IPS-15b (cell line): ENCODE results near the gene EIF4G2.
A peak's percentile ranks its signal among the peaks of the same experiment; 100 is the strongest.

ENCODE experiments used
- H3K27me3 ChIP-seq: one replicate; pipeline ENCODE4 v1.6.1; 2013; ENCODE audit warnings: low read length; ENCODE audit not compliant: control insufficient read depth, insufficient read depth
- H3K36me3 ChIP-seq: one replicate; pipeline ENCODE4 v1.6.1; 2013; ENCODE audit warnings: low read length; ENCODE audit not compliant: control insufficient read depth, insufficient read depth
- H3K4me1 ChIP-seq: one replicate; pipeline ENCODE4 v1.6.1; 2013; ENCODE audit warnings: mild to moderate bottlenecking, low read length; ENCODE audit not compliant: control insufficient read depth, insufficient read depth
- H3K4me3 ChIP-seq: one replicate; pipeline ENCODE4 v1.5.1; 2013; ENCODE audit warnings: low read depth, low read length
- H3K9ac ChIP-seq: one replicate; pipeline ENCODE4 v1.6.1; 2013; ENCODE audit warnings: low read depth, mild to moderate bottlenecking, low read length
- H3K9me3 ChIP-seq: one replicate; pipeline ENCODE4 v1.6.1; 2013; ENCODE audit warnings: mild to moderate bottlenecking, low read length; ENCODE audit not compliant: control insufficient read depth, insufficient read depth

The EIF4G2 gene

GRCh38 chr11:10806206-10806605 lies 2.5 kb downstream of the EIF4G2 start:
- Histone ChIP-seq H3K36me3 (peaks cover 53% of the 10 kb centered on the region), H3K4me1 (peaks cover 3% of the 10 kb centered on the region), H3K4me3 (no peak overlapping the region), H3K9me3 (no peaks in the 10 kb centered on the region), H3K27me3 (no peaks in the 10 kb centered on the region), H3K9ac (no peak overlapping the region)

DNA sequence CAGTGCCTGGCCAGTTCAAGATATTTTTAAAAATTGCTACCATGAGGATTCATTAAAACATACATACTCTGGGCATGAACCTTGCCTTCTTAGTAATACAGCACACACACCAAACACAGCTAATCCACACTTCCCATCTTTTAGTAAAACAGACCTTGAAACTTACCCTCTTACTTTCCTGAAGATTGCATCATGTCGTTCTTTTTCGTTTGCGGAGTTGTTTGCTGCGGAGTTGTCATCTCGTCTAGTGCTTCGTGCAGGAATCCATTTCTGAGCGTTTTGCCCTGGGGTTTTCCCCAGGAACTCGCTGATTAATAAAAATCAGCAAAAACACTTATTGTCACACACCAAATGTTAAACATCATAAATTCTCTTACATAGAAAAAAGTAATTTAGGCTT lies 3.0 kb downstream of the EIF4G2 start:
- peaks cover 3% of the 10 kb centered on the region for H3K4me1 ChIP-seq

GRCh38 chr11:10803676-10804075 lies 5.0 kb downstream of the EIF4G2 start:
- no peaks in the 10 kb centered on the region for H3K27me3 ChIP-seq
- H3K4me3 ChIP-seq: no peak overlapping the region
- no peaks in the 10 kb centered on the region for H3K4me1 ChIP-seq
- H3K9me3 ChIP-seq: no peaks in the 10 kb centered on the region
- peaks cover 76% of the 10 kb centered on the region for H3K36me3 ChIP-seq
- H3K9ac ChIP-seq: no peak overlapping the region

More for the DNA sequence above, 3.0 kb downstream of the EIF4G2 start:
- no peaks in the 10 kb centered on the region for H3K9me3 ChIP-seq
- H3K27me3 ChIP-seq: no peaks in the 10 kb centered on the region
- no peak overlapping the region for H3K9ac ChIP-seq
- H3K4me3 ChIP-seq: no peak overlapping the region
- H3K36me3 ChIP-seq: peaks cover 57% of the 10 kb centered on the region

DNA sequence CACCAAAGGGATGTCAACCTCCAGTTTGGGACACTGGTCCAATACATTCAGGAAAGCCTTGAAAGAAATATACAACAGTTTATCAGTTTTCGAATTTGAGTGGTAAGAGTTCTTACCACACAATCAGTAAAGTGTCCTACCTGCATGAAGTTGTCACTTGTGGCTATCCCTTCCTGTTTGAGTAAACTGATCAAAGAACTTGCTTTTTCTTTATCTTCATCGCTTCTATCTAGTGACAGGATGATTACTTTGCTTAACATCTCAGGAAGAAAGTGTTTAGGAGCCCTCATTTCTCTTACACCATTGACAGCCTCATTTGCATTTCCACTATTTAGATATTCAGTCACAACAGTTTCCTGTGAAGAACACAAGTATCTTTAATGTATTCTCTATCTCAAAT lies 8.4 kb downstream of the EIF4G2 start:
- Histone ChIP-seq H3K9me3 (no peaks in the 10 kb centered on the region), H3K27me3 (no peaks in the 10 kb centered on the region), H3K36me3 (peaks cover 79% of the 10 kb centered on the region), H3K4me3 (no peak overlapping the region), H3K4me1 (no peaks in the 10 kb centered on the region), H3K9ac (no peak overlapping the region)

- Histone ChIP-seq H3K36me3 (peaks cover 61% of the 10 kb centered on the region), H3K27me3 (no peaks in the 10 kb centered on the region), H3K4me3 (no peak overlapping the region), H3K4me1 (no peaks in the 10 kb centered on the region), H3K9ac (no peak overlapping the region), H3K9me3 (no peaks in the 10 kb centered on the region)
These were observed 10.3 kb downstream of the EIF4G2 start for GRCh38 chr11:10798330-10798928.

DNA sequence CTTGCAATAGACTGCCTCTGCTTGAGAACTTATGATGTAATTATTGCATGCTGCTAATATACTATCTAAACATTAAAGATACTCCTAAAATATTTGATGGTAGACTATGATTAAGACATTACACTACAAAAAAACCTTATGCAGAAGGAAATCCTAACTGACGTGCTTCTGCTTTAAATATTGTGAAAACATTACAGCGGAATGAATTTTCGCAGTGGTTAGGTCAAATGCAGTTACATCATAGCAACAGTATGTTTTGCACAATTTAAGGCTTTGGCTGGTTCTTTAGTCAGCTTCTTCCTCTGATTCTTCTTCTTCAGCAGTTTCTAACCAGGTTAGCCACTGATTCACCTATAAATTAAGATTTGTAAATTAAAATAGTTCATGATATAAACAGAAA lies 11.2 kb downstream of the EIF4G2 start:
- Histone ChIP-seq H3K9ac (no peak overlapping the region), H3K4me1 (no peaks in the 10 kb centered on the region), H3K36me3 (peaks cover 52% of the 10 kb centered on the region), H3K9me3 (no peaks in the 10 kb centered on the region), H3K4me3 (no peak overlapping the region), H3K27me3 (peaks cover 7% of the 10 kb centered on the region)

DNA sequence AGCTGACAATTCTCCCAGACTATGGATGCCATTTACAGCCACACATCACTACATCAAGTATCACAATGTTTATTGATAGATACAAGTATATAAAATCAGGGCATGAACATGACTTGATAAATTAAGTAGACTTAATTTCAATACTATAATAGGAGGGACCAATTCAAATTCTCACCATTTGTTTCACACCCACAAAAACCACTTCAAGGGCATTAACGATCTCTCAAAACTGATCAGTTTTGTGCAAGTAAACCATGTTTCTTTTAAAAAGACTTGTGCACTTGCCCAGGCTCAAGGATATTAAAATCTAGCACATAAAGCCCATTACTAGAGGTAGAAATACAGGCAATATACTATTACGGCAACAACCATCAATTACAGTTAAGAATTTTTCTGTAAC lies 11.7 kb downstream of the EIF4G2 start:
- no peak overlapping the region for H3K9ac ChIP-seq
- H3K4me1 ChIP-seq: no peaks in the 10 kb centered on the region
- no peak overlapping the region for H3K4me3 ChIP-seq
- peaks cover 7% of the 10 kb centered on the region for H3K27me3 ChIP-seq
- H3K36me3 ChIP-seq: peaks cover 47% of the 10 kb centered on the region
- H3K9me3 ChIP-seq: no peaks in the 10 kb centered on the region

- Histone ChIP-seq H3K4me1 (no peaks in the 10 kb centered on the region), H3K27me3 (peaks cover 10% of the 10 kb centered on the region), H3K36me3 (peaks cover 40% of the 10 kb centered on the region), H3K9me3 (no peaks in the 10 kb centered on the region), H3K9ac (no peak overlapping the region), H3K4me3 (no peak overlapping the region)
These were observed 12.5 kb downstream of the EIF4G2 start for GRCh38 chr11:10796191-10796590.

DNA sequence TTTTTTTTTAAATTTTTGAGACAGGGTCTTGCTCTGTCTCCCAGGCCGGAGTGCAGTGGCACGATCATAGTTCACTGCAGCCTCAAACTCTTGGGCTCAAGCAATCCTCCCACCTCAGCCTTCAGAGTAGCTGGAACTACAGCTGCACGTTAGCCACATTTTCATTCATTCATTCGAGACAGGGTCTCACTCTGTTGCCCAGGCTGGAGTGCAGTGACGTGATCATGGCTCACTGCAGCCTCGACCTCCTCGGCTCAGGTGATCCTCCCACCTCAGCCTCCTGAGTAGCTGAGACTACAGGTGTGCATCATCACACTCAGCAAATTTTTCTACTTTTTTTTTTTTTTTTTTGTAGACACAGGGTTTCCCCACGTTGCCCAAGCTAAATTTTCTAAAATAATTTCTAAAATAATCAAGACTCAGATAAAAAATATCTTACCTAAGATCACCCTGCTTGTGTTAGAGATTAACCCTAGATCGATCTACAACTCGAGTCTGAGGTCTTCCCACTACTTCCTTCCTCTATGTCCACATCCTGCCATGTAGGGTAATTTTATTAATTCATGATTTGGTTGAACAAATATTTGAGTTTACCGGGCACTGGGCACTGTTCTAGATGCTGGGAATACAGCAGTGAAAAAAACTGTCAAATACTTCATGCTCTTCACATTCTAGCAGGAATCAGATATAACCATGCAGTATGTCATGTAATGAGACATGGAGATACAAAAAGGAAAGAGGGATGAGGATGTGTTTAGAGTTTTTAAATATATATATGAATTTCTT lies 15.1 kb downstream of the EIF4G2 start:
- Histone ChIP-seq H3K9me3 (no peaks in the 10 kb centered on the region), H3K9ac (no peak overlapping the region), H3K4me1 (no peaks in the 10 kb centered on the region), H3K4me3 (no peak overlapping the region), H3K27me3 (peaks cover 10% of the 10 kb centered on the region), H3K36me3 (peaks cover 17% of the 10 kb centered on the region)

DNA sequence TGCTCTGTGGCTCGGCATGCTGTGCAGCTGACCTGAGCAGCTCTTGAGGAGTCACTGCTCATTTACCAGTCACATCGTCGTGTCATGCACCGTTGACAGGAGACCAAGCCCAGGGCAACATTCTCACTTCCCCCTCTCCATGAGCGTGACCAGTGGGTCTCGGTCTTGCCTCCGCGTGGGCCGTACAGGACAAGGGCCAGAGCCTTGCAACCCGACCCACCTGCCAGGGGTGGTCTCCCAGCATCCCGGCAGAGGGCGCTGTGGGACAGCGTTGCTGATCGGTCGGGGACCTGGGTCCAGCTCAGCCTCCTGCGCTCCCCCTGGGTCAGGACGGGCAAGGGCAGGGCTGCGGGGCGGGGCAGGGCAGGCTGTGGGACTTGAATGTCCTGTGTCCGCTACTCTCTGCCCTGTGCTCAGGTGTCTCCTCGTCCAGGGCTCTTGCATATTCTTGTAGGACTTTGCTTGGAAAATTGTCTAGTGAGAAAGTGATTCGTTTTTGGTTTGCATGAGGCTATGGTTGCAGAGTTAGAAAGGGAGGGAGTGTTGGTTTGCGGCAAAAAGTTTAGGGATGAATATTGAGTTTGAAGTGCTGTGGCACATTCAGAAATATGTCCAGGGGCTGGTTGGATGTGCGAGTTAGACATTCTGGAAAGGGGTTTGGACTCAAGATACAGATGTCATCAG lies 16.2 kb downstream of the EIF4G2 start:
- peaks cover 11% of the 10 kb centered on the region for H3K36me3 ChIP-seq
- H3K4me1 ChIP-seq: no peaks in the 10 kb centered on the region
- no peaks in the 10 kb centered on the region for H3K9me3 ChIP-seq
- H3K27me3 ChIP-seq: peaks cover 10% of the 10 kb centered on the region
- H3K9ac ChIP-seq: no peak overlapping the region
- peak overlapping the region; percentile 33 for H3K4me3 ChIP-seq

GRCh38 chr11:10786451-10786850 lies 22.3 kb downstream of the EIF4G2 start:
- H3K9ac ChIP-seq: no peak overlapping the region
- H3K9me3 ChIP-seq: no peaks in the 10 kb centered on the region
- no peaks in the 10 kb centered on the region for H3K36me3 ChIP-seq
- H3K4me1 ChIP-seq: no peaks in the 10 kb centered on the region
- no peaks in the 10 kb centered on the region for H3K27me3 ChIP-seq
- H3K4me3 ChIP-seq: no peak overlapping the region

- Histone ChIP-seq H3K9me3 (no peaks in the 10 kb centered on the region), H3K36me3 (no peaks in the 10 kb centered on the region), H3K27me3 (no peaks in the 10 kb centered on the region), H3K4me1 (no peaks in the 10 kb centered on the region), H3K4me3 (no peak overlapping the region), H3K9ac (no peak overlapping the region)
These were observed 23.6 kb downstream of the EIF4G2 start for GRCh38 chr11:10785146-10785474.
